Breast epithelium (tissue), 3 donors: ENCODE data around the gene HTRA3.

Source experiments
- CTCF ChIP-seq, 3 donors: fragments of 450-650 bp; IDR thresholded peaks; one replicate each; pipeline ENCODE4 v1.5.1; 2016 to 2017; ENCODE audit warnings: antibody characterized with exemption in 3 of 3, mild to moderate bottlenecking in 3 of 3, moderate library complexity in 3 of 3
- POLR2AphosphoS5 ChIP-seq, 3 donors: sonication (generic); formaldehyde crosslinking; IDR thresholded peaks; one replicate each; pipeline ENCODE4 v1.6.1; 2017; ENCODE audit warnings: antibody characterized with exemption in 3 of 3

GRCh38 chr4:8244001-8244757, 25.4 kb upstream of the HTRA3 start:
- TF ChIP-seq CTCF (IDR thresholded peaks at IDR 0.05) (no peak), POLR2AphosphoS5 (IDR thresholded peaks at IDR 0.05) (no peak)
